Measurements from ENCODE around the gene WASHC4. TPM values are rescaled to one million over a fixed set of nuclear protein-coding genes. Genes with fewer than 3 reads are reported as not detected.

The WASHC4 gene
- 27.8 and 35.8 TPM in 2 replicates for total RNA-seq (2014; rRNA removed; shearing (Covaris generic))

GRCh38 chr12:105107494-105108371, at the start of gene WASHC4:
Gene WASHC4 (plus strand): TSS chr12:105107731. CDS start chr12:105107801, 70 bp downstream.
- peak; percentile 88 for DNase-seq (ENCODE audit: low spot score)

GRCh38 chr12:105060715-105061378, 46.7 kb upstream of the WASHC4 start:
- DNase-seq (ENCODE audit: low spot score): no peak

GRCh38 chr12:105064564-105065178, 42.9 kb upstream of the WASHC4 start:
- no peak for DNase-seq (ENCODE audit: low spot score)

- no peak for DNase-seq (ENCODE audit: low spot score)
These were observed 40.0 kb upstream of the WASHC4 start for GRCh38 chr12:105067511-105068031.

GRCh38 chr12:105069936-105070702, 37.4 kb upstream of the WASHC4 start:
- no peak for DNase-seq (ENCODE audit: low spot score)

- DNase-seq (ENCODE audit: low spot score): no peak
These were observed 35.5 kb upstream of the WASHC4 start for GRCh38 chr12:105071981-105072380.

- DNase-seq (ENCODE audit: low spot score): no peak
These were observed 34.5 kb upstream of the WASHC4 start for GRCh38 chr12:105072888-105073488.

GRCh38 chr12:105076098-105076497, 31.4 kb upstream of the WASHC4 start:
- DNase-seq (ENCODE audit: low spot score): peak; percentile 52

GRCh38 chr12:105076913-105077312, 30.6 kb upstream of the WASHC4 start:
- no peak for DNase-seq (ENCODE audit: low spot score)

GRCh38 chr12:105077435-105077834, 30.1 kb upstream of the WASHC4 start:
- no peak for DNase-seq (ENCODE audit: low spot score)

- DNase-seq (ENCODE audit: low spot score): no peak
These were observed 28.6 kb upstream of the WASHC4 start for GRCh38 chr12:105078712-105079570.

- DNase-seq (ENCODE audit: low spot score): no peak
These were observed 24.5 kb upstream of the WASHC4 start for GRCh38 chr12:105083031-105083430.

GRCh38 chr12:105083551-105084105, 23.9 kb upstream of the WASHC4 start:
- peak; percentile 25 for DNase-seq (ENCODE audit: low spot score)

- no peak for DNase-seq (ENCODE audit: low spot score)
These were observed 23.0 kb upstream of the WASHC4 start, which contains the start of gene ALDH1L2 for GRCh38 chr12:105084251-105085250. Gene ALDH1L2 (minus strand): TSS chr12:105084458. CDS start chr12:105084436, 22 bp downstream.

GRCh38 chr12:105085501-105085900, 22.0 kb upstream of the WASHC4 start:
- DNase-seq (ENCODE audit: low spot score): no peak

- DNase-seq (ENCODE audit: low spot score): no peak
These were observed 17.7 kb upstream of the WASHC4 start for GRCh38 chr12:105089817-105090216.

GRCh38 chr12:105090361-105090760, 17.2 kb upstream of the WASHC4 start:
- DNase-seq (ENCODE audit: low spot score): no peak

- DNase-seq (ENCODE audit: low spot score): no peak
These were observed 15.9 kb upstream of the WASHC4 start for GRCh38 chr12:105091476-105092206.

Measured in H4 (cell line).